ENCODE measurements around the gene ZC2HC1B.
A peak's percentile ranks its signal among the peaks of the same experiment; 100 is the strongest.
"Not testable (repeated sequence)": the region's sequence is repeated elsewhere in the genome, so short reads cannot be mapped to it uniquely, and the experiment has no call there.

The ZC2HC1B gene, protein sequence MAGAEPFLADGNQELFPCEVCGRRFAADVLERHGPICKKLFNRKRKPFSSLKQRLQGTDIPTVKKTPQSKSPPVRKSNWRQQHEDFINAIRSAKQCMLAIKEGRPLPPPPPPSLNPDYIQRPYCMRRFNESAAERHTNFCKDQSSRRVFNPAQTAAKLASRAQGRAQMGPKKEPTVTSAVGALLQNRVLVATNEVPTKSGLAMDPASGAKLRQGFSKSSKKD

DNA sequence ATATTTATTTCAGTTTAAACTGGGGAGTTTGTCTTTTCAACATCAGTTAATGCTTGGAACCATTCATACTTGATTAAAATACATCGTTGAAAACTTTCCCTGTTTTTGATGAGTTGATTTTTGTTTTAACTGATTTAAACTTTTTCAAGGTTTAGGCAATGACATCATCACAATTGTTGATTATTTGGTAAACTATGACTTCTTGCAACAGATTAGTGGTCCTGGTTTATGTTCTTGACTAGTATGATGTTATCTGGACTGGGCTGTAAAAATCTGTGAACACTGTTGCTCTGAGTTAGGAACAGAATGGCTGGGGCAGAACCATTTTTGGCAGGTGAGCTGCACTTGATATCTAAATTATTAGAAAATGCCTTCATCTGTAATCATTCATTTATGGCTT, at the start of gene ZC2HC1B:
TSS of gene ZC2HC1B (plus strand) at position 241 of the 400 bp plus-strand sequence. CDS start at position 307, 66 bp downstream.
- no peak for DNase-seq (ENCODE audit: low spot score)

DNA sequence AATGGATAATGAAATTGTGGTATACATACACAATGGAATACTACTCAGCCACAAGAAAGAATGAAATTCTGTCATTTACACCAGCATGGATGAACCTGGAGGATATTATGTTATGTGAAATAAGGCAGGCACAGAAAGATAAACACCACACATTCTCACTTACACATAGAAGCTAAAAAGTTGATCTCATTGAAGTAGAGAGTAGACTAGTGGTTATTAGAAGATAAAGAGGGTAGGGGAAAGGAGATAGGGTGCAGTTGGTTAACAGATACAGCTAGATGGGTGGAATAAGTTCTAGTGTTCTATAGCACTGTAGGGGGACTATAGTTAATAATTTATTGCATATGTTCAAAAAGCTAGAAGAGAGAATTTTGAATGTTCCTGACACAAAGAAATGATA, 46.7 kb upstream of the ZC2HC1B start:
- no peak for DNase-seq (ENCODE audit: low spot score)

DNA sequence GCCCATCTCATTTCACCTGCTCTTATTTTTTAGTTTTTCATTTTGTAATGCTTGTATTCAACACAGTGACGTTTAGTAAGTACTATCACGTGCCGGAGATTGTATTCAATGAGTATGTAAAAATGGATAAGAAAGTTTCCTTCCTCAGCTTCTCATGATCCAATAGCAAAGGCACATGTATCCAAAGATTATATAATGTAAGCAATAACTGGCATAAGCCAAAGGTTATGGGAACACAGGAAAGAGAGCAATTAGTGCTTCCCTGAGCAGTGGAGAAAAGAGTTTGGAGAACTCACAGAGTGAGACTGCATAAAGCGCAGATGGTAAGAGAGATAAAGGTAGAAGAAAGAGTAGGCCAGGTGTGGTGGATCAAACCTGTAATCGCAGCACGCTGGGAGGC, 42.9 kb upstream of the ZC2HC1B start:
- no peak for DNase-seq (ENCODE audit: low spot score)

DNA sequence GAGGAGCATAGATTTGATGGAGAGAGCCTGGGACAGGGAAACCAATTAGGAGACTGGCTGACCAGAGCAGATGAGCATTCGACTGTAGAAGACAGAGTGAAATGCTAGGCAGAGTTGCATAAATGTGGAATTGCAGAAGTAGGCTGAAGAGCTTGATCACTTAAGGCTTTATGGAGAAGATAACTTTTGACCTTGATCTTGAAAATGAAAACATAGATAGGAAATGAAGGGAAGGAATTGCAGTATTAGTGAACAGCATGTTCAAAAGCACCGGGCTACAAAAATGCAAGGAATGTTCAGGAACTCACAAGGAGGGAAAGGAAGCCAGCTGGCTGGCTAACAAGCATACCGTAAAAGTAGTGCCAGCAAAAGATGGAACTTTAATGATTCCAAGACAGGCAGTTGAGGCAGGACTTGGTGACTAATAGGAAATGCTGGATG, 41.7 kb upstream of the ZC2HC1B start:
- peak; percentile 51 for DNase-seq (ENCODE audit: low spot score)

DNA sequence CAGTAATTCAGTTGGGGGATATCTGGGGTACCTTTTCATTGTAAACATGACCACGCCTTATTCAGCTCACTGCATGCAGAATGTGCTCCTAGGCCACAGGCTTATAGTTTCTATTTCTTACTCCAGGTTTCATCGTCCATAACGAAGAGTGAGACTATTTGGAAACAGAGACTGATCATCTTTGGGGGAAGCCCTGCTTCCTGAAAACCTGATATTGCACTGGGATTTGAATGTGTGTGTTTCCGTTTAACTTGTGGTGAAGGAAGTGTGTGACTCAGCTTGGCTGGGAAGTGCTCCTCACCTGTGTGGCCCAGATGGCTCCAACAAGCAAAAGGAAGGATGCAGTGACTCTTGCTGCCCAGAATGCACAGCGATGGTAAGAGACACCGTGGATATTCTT, 40.7 kb upstream of the ZC2HC1B start:
- DNase-seq (ENCODE audit: low spot score): peak; percentile 64

DNA sequence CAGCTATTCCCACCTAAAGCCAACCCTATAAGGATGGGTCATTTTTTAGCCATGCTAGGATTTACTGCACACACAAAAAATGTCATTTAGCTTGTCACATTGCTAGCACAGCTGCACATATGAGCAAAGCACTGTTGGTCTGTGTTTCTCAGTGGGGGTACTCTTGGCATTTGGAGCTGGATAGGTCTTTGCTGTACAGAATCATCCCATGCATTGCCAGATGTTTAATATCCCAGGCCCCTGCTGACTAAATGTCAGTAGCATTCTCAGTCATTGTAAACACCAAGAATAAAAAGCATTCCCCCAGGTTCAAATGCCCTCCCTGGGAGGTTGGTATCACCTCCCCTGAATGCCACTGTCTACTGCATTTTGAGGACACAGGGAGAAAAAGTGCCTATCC, 35.7 kb upstream of the ZC2HC1B start:
- DNase-seq (ENCODE audit: low spot score): no peak

DNA sequence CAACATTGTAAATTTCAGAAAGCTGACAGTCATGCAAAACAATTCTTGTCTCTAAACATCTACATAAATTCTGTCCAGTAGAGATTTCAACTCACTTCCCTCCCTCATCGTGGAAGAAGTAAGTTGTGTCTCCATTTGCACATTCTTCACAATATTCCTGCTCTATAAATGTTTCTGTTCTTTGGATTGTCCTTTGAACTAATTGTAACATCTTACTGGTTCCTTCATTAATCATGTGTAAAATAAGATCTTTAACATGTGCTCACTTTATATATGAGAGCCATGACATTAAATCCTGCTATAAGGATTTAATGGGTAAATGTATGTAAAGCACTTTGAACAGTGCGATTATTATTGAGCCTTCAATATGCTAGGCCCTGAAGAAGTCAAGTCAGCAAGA, 28.1 kb upstream of the ZC2HC1B start:
- no peak for DNase-seq (ENCODE audit: low spot score)

DNA sequence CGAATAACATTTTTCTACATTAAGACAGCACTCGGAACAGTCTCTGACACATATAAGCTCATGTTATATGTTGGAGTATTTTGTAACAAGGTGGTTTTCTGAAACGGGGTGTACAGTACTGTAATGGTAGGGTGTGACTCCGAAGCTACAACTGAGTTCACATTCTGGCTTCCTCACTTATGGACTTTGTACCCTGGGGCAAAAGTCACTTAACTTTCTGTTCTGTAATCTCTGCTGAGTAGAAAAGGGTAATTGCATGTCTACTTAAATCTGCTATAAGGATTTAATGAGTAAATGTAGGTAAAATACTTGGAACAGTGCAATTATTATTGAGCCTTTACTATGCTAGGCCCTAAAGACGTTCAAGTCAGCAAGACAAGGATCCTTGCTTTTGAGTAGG, 25.9 kb upstream of the ZC2HC1B start:
- no peak for DNase-seq (ENCODE audit: low spot score)

DNA sequence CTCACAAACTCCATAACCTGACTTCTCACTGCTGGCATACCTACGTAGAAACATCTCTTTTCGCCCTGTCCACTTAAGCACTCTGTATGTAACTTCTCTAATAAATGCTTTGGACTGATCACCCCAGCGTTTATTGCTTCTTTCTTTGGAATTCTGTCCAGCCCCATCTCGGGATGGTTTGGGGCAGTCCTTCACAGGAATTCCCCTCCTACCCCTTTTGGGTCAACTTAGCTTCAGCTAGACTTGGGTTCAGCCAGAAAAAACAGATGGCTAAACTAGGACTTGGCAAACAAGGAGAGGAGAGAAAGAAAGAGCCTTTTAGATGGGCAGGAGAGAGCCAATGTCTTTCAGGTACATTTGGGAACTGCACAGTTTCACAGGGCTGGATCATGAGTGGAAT, 25.1 kb upstream of the ZC2HC1B start:
- no peak for DNase-seq (ENCODE audit: low spot score)

DNA sequence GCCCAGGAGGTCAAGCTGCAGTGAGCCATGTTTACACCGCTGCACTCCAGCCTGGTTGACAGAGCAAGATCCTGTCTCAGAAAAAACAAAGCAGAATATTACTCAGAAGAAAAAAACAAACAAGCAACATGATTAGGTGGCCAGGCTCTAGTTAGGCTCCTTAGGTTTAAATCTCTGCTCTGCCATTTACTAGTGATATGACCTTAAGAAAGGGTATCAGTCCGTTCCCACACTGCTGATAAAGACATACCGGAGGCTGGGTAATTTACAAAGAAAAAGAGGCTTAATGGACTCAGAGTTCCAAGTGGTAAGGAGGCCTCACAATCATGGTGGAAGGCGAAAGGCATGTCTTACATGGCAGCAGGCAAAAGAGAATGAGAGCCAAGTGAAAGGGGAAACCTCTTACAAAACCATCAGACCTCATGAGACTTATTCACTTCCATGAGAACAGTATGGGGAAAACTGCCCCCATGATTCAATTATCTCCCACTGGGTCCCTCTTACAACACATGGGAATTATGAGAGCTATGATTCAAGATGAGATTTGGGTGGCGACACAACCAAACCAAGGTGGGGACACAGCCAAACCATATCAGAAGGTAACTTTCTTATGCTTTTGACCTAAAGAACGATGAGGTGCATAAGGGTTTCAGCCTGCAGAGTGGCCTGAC, 23.5 kb upstream of the ZC2HC1B start:
- no peak for DNase-seq (ENCODE audit: low spot score)

DNA sequence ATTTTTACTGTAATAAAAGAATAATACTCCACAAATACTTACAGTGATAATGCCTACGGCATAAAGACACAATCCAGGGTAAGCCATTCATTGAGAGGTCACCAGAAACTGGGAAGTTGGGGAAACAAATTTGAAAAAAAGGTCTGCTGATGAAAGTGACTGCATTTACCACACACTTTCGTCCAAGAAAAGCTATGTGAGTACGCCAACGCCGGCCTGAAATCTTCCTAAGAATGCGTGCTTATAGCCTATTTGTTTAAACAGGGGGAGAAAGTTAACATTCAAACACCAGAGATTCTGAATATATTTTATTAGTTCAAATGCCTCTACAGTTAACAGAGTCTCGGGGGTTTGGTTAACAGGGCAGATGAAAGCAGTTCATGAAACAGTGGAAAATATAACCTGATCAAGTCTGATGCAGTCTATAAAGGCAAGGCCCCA, 21.8 kb upstream of the ZC2HC1B start:
- peak; percentile 50 for DNase-seq (ENCODE audit: low spot score)

DNA sequence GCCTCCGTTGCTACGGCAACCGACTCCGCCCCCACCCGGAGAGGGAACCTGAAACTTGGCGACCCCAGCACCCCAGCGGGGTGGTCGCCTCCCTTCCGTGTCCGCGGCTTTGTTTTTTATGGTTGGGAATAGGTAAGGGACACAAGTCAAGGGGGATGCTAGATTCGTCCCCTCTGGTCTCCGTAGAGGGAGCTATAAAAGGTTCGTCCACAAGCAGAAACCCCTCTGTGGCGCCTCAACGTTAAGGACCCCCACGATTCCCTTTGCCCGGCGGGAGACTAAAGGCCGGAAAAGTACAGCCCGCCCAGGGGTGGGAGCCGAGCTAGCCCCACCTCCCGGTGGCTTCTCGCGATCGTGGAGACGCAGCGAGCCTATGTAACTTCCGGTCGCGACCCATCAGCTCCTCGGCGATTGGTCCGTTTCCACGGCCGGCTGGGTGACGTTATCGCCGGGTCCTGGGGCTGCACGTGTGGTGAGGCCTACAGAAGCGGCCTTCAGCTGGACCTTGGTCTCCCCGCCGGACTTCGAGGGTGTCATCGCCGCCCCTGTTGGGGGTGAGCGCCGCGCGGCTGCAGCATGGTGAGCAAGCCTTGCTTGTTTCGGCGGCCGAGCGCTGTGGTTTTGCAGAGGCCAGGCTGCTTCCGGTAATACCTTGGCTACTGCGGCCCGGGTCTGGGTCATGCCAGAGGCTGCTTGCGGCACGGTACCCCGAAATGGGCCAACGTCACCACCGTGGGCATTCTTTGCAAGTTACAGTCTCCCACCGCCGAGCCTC, 21.2 kb upstream of the ZC2HC1B start, which contains the start of gene LTV1:
TSS of gene LTV1 (plus strand) at position 437 of the 775 bp plus-strand sequence. CDS start at position 577, 140 bp downstream.
- DNase-seq (ENCODE audit: low spot score): peak; percentile 96

DNA sequence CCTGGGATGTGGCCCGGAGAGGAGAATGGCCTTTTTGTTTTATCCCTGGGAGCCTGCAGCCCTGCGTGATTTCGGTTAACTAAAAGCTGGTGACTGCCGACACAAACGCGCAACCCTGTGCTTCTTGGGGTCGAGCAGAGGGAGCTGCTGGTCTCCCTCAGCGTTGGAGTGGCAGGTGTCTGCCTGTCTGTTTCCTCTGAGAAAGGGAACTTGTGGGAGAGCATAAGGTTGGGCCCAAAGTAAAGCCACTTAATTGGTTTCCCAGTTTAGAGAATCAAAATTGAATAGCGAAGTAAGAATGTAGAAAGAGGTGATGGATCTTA, 20.6 kb upstream of the ZC2HC1B start:
- no peak for DNase-seq (ENCODE audit: low spot score)

DNA sequence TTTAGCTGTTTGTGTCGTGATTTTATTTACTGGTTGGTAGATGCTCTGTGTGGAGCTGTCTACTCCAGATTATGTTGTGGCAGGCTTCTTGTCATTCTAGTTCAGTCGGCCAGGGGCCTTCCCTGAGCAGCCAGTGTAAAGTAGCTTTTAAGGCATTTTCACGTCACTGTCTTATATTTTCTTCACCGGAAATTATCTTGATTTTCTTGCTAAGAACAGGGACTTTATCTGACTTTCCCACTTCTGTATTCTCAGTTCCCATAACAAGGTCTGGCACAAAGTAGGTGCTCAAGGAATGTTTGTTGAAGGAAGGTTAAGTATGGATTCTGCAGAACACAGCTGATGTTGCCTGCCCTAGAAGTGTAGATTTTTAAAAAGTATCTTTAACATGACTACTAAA, 20.3 kb upstream of the ZC2HC1B start:
- peak; percentile 11 for DNase-seq (ENCODE audit: low spot score)

DNA sequence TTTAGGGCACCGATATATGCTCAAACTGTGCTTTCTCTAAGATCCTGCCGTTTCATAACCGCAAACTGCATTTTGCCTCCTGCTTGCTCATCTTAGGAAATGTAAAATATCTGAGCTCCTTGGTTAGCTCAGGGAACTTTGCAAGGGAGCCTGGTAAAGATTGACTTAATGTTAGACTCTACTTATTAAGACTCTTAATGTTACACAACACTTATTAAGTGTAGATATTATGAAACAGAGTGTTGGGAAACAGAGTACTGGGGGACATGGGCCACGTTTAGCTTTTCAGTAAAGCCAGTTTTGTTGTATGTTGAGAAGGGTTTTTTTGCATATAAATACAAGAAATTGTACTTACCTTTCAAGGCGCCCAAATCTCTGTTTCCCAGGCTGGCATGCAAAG, 19.2 kb upstream of the ZC2HC1B start:
- DNase-seq (ENCODE audit: low spot score): no peak

DNA sequence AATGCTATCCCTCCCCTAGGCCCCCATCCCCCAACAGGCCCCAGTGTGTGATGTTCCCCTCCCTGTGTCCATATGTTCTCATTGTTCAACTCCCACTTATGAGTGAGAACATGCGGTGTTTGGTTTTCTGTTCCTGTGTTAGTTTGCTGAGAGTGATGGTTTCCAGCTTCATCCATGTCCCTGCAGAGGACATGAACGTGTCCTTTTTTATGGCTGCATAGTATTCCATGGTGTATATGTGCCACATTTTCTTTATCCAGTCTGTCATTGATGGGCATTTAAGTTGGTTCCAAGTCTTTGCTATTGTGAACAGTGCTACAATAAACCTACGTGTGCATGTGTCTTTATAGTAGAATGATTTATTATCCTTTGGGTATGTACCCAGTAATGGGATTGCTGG, 12.6 kb upstream of the ZC2HC1B start:
- not testable (repeated sequence) for DNase-seq (ENCODE audit: low spot score)

DNA sequence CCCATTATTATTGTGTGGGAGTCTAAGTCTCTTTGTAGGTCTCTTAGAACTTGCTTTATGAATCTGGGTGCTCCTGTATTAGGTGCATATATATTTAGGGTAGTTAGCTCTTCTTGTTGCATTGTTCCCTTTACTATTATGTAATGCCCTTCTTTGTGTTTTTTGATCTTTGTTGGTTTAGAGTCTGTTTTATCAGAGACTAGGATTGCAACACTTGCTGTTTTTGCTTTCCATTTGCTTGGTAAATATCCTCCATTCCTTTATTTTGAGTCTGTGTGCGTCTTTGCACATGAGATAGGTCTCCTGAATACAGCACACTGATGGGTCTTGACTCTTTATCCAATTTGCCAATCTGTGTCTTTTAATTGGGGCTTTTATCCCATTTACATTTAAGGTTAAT, 9.2 kb upstream of the ZC2HC1B start:
- DNase-seq (ENCODE audit: low spot score): not testable (repeated sequence)

DNA sequence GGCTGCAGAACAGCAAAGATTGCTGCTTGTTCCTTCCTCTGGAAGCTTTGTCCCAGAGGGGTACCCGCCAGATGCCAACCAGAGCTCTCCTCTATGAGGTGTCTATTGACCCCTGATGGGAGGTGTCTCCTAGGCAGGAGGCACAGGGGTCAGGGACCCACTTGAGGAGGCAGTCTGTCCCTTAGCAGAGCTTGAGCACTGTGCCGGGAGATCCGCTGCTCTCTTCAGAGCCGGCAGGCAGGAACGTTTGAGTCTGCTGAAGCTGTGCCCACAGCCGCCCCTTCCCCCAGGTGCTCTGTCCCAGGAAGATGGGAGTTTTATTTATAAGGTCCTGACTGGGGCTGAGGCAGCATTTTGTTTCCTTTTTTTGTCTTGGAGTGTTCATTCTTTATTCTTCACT, 7.5 kb upstream of the ZC2HC1B start:
- not testable (repeated sequence) for DNase-seq (ENCODE audit: low spot score)

DNA sequence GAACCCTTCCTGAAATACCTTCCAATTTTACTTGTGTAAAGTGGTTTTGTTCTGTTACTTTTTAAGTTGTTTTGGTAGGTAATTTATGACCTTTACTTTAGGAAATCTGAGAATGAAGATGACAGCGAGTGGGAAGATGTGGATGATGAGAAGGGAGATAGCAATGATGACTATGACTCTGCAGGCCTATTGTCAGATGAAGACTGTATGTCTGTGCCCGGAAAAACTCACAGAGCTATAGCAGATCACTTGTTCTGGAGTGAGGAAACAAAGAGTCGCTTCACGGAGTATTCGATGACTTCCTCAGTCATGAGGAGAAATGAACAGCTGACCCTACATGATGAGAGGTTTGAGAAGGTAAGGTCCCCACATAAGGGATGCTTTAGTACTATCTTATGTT, 6.6 kb upstream of the ZC2HC1B start:
- DNase-seq (ENCODE audit: low spot score): no peak

DNA sequence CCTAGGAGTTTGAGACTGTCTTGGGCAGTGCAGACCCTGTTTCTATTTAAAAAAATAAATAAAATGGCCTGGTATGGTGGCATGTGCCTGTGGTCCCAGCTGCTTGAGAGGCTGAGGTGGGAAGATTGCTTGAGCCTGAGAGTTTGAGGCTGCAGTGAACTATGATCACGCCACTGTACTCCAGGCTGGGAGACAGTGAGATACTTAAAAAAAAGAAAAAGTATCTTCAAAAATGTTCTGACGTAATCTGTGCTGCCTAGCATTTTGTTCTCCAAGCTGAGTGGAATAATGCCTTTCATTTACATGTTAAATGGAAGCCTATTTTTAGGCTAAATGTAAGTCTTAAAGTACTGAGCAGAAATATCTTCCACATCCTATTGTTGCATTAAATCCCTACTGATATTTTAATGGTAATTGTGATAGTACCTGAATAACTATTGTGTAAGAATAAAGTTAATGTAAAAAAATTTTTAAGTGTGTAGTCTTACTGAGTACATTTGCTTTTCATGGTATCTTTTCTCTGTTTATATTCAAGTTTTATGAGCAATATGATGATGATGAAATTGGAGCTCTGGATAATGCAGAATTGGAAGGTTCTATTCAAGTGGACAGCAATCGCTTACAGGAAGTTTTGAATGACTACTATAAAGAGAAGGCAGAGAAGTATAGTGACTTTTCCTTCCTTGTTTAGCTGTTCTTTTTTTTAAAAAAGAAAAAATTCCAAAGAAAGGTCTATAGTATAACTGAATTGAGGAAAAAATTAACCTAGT, 4.2 kb upstream of the ZC2HC1B start:
- no peak for DNase-seq (ENCODE audit: low spot score)

DNA sequence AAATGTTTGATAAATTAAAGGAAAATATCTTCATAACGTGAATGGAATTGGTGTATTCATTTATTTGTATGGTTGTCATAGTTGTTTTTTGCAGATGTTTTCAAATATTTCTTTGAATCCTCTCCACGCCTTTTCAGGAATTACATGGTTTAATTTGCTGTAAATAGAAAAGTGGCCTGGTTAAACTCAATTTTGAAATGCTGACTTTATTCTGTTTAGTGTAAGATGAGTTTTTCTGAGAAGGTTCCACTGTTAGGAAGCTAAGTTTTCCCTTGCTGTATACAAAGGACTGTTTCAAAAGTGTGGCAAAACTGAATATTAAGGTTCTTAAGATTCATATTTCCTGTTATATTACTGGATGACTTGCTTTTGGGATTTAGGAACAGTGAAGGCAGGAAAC, 503 bp upstream of the ZC2HC1B start:
- no peak for DNase-seq (ENCODE audit: low spot score)

DNA sequence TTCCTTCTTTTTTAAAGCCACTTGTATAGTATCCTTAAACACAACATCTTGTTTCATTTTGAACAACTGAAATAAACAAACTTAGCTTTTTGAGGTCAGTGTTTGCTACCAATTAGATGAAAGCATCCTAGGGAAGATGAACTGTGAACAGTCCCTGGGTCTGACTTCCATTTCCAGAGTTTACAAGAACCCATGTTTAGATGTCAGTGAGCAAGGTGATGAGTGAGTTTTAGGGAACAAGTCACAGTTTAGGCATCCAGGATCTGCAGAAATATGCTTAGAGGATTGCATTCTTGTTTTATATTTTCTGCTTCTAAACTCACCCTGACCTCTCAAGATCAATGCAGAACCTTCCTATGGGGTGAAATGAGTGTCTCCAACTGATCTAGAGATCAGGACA, 3.0 kb downstream of the ZC2HC1B start:
- no peak for DNase-seq (ENCODE audit: low spot score)

All from kidney tubule cell (primary cell).